Cardiac muscle cell (in vitro differentiated cells and primary cell): ENCODE data around the gene CDKL4. TPM values are rescaled to one million over a fixed set of nuclear protein-coding genes. Genes with fewer than 3 reads are reported as not detected.

Source experiments
- DNase-seq, 2 donors: peaks; one replicate each; pipeline versions ENCODE4 v3.0.0 to v3.0.0-alpha.2; 2010 to 2017; ENCODE audit warnings: low read depth in 1 of 2, low spot score in 1 of 2
- H3K27ac ChIP-seq: fragments of 200-600 bp; sonication (generic); 2 replicates; pipeline ENCODE4 v1.5.1; 2016
- H3K27me3 ChIP-seq: fragments of 200-600 bp; sonication (generic); 2 replicates; pipeline ENCODE4 v1.6.0; 2016; ENCODE audit warnings: control low read depth
- H3K36me3 ChIP-seq: fragments of 200-600 bp; sonication (generic); 2 replicates; pipeline ENCODE4 v1.5.1; 2016; ENCODE audit warnings: control low read depth
- H3K4me1 ChIP-seq: fragments of 200-600 bp; sonication (generic); 2 replicates; pipeline ENCODE4 v1.8.1; 2017; ENCODE audit warnings: low read depth, mild to moderate bottlenecking, mixed run types
- H3K4me3 ChIP-seq: fragments of 200-600 bp; sonication (generic); 2 replicates; pipeline ENCODE4 v1.5.1; 2016; ENCODE audit warnings: mild to moderate bottlenecking
- H3K9me3 ChIP-seq: fragments of 200-600 bp; sonication (generic); 2 replicates; pipeline ENCODE4 v1.5.1; 2017; ENCODE audit warnings: low read depth, mild to moderate bottlenecking, control low read depth
- CTCF ChIP-seq: IDR thresholded peaks from 2 replicates; pipeline ENCODE4 v1.5.1; 2012; ENCODE audit warnings: low read depth, mild to moderate bottlenecking, low read length
- polyA plus RNA-seq: library from polyadenylated mRNA; unstranded; fragments of >200 nt; fragmentation: Nextera tagmentation; extraction: Ambion mirVana; gene quantifications from 2 replicates; pipeline ENCODE4 v1.2.1, GENCODE V29; 2016
- total RNA-seq: library from RNA; depleted of rRNA; stranded (reverse); fragments of >200 nt; gene quantifications from 2 replicates; pipeline ENCODE4 v1.2.3, GENCODE V29; 2016

The CDKL4 gene
- total and polyA plus RNA-seq, 2 experiments from 2014 or later = 0.66 TPM; not detected in 1

GRCh38 chr2:39221459-39221858, 22.3 kb downstream of the CDKL4 start:
- TF ChIP-seq CTCF = no peak
- Histone ChIP-seq H3K9me3 (no peaks in the 10 kb centered on the region), H3K36me3 (no peaks in the 10 kb centered on the region), H3K4me3 (no peak overlapping the region), H3K27ac (no peak overlapping the region), H3K4me1 (no peaks in the 10 kb centered on the region), H3K27me3 (no peaks in the 10 kb centered on the region)
- no peak for DNase-seq

- DNase-seq = no peak
- no peaks in the 10 kb centered on the region for H3K4me1 ChIP-seq
- no peak overlapping the region for H3K27ac ChIP-seq
- no peak overlapping the region for H3K4me3 ChIP-seq
- H3K36me3 ChIP-seq = no peaks in the 10 kb centered on the region
- H3K27me3 ChIP-seq = no peaks in the 10 kb centered on the region
- TF ChIP-seq CTCF = no peak
- no peaks in the 10 kb centered on the region for H3K9me3 ChIP-seq
These were observed 23.6 kb downstream of the CDKL4 start for GRCh38 chr2:39220136-39220535.

DNA sequence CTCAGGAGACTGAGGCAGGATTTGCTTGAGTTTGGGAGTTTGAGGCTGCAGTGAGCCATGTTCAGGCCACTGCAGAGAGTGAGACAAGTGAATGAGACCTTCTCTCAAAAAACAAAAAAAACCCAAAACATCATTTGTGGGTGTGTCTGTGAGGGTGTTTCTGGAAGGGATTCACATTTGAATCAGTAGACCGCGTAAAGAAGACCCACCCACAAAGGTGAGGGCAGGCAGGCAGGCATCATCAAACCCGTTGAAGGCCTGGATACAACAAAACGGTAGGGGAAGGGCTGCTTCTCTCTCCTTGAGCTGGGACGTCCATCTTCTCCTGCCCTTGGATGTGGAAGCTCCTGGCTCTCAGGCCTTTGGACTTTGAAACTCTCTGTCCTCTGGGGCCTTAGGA, 25.4 kb downstream of the CDKL4 start:
- no peaks in the 10 kb centered on the region for H3K9me3 ChIP-seq
- no peak for TF ChIP-seq CTCF
- H3K27me3 ChIP-seq = no peaks in the 10 kb centered on the region
- H3K27ac ChIP-seq = no peak overlapping the region
- no peak overlapping the region for H3K4me3 ChIP-seq
- DNase-seq = no peak
- H3K36me3 ChIP-seq = no peaks in the 10 kb centered on the region
- no peaks in the 10 kb centered on the region for H3K4me1 ChIP-seq

DNA sequence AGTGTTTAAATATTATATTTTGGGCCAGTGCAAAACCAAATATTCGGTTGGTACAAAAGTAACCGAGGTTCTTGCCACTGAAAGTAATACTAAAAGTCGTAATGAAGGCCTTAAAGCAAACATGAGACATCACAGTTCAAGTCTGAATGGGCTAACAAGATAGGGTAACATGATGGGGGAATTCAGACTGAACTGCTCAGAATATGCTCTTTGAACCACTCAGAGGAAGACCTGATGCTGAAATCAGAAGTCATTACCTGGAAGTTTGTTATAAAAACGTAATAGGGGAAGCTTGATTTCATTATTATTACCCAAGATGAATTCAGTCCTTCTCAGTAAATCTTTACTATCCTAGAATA, 26.6 kb downstream of the CDKL4 start:
- no peak for DNase-seq
- TF ChIP-seq CTCF = no peak
- H3K27me3 ChIP-seq = no peaks in the 10 kb centered on the region
- no peak overlapping the region for H3K27ac ChIP-seq
- no peak overlapping the region for H3K4me3 ChIP-seq
- H3K4me1 ChIP-seq = no peaks in the 10 kb centered on the region
- H3K9me3 ChIP-seq = no peaks in the 10 kb centered on the region
- H3K36me3 ChIP-seq = no peaks in the 10 kb centered on the region

DNA sequence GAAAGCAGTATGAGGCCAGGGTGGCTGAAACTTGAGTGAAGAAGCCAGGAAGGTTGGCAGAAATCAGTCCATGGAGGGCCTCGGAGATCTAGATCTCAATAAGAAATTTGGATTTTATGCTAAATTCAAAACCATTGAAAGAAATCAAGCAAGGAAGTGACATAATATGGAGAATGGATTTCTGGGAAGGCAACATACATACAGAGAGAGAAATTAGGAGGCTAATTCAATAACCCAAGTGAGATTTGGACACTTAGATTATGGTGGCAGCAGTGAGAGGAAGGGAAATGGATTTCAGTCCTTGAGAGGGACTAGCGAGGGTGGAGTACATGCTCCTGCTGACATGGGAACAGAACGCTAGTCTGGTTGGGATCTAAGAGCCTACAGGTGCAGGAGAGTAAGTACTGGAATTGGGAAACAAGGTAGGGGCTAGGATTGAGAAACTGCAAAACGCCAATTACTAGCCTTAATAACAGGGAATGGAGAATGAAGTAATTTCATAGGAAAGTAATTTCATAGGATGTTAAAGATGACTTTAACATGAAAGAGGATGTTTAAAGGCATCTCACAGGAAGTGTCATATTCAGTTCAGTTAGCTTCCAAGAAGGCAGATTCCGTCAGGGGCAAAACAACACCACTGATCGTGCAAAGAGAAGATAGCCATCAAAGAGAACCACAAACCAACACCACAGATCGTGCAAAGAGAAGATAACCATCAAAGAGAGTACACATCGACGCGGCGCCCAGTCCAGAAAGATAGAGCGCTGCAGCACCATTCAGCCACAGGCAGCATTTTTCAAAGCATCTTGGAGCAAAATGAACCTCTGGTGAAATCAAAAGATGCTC, 27.2 kb downstream of the CDKL4 start:
- Histone ChIP-seq H3K27ac (no peak overlapping the region), H3K4me1 (no peaks in the 10 kb centered on the region), H3K9me3 (no peaks in the 10 kb centered on the region), H3K27me3 (no peaks in the 10 kb centered on the region), H3K36me3 (no peaks in the 10 kb centered on the region), H3K4me3 (no peak overlapping the region)
- no peak for DNase-seq
- TF ChIP-seq CTCF = no peak
